GM19463 (cell line): ENCODE data around the gene STK38.
"Not testable (repeated sequence)": the region's sequence is repeated elsewhere in the genome, so short reads cannot be mapped to it uniquely, and the experiment has no call there.

ENCODE experiments used
- ATAC-seq: cut with Tn5 transposase; IDR thresholded peaks from one replicate; pipeline ENCODE4 v1.9.1; 2021; ENCODE audit warnings: mild to moderate bottlenecking, moderate library complexity; ENCODE audit not compliant: unreplicated experiment

STK38 gene

DNA sequence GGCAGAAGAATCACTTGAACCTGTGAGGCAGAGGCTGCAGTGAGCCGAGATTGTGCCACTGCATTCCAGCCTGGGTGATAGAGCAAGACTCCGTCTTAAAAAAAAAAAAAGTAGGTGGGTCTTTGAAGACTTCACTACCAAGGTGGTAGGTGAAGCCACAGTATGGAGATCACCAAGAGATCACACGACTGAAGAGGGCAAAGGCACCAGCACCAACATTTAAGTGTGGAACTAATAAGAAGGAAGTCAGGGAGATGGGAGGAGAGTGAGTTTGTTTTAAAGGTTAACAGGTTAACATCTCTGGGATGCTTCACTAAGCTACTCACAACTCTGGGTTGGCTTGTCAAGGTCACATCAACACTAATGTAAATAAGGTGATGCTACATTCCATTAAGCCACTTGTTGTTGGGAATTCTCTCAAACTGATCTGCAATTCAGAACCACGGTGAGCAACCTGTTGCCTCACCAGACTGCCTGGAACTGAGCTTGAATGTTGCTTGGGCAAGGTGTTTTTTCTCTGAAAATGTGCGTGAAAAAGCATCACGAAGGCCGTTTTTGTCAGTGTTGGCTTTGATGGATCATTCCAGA, 55.8 kb downstream of the STK38 start:
- no peak for ATAC-seq

GRCh38 chr6:36489426-36489825, 57.9 kb downstream of the STK38 start:
- no peak for ATAC-seq

GRCh38 chr6:36488221-36488620, 59.1 kb downstream of the STK38 start:
- no peak for ATAC-seq

- no peak for ATAC-seq
These were observed 59.6 kb downstream of the STK38 start for GRCh38 chr6:36487698-36488097.

DNA sequence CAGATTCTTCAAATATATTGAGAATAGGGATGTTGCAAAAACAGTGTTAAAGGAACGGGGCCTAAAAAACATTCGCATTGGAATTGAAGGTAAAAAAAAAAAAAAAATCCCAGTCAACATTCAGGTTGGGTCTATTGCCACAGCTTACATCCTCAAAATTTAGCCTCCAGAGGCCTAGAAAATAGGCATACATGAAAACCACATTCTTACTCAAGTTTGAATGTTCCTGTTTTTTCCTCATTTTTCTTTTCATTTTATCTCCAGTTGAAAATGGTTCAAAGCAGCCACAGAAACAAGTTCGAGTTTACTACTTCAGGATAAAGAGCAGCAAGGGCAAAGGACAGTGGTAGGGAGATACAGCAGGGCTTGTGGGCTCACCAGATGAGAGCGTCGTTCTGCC, 62.5 kb downstream of the STK38 start:
- ATAC-seq, result no peak

GRCh38 chr6:36483326-36483725, 64.0 kb downstream of the STK38 start:
- not testable (repeated sequence) for ATAC-seq

DNA sequence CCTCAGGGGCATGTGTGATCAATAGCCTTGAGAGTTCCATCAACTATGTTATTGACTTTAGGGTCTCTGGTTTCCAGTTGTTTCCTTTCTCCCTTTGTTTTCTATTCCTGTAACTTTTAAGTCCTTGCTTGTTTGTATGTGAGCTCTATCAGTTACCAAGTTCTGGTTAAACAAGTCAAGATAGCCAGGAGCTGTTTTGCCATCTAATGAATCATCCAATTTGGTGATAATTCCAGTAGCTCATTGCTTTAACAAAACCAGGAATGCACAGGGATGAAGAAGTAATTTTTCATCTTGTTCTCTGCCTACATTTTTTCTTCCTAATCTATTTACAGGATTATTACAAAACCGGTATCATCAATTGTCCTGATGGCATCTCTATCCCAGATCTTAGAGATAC, 68.0 kb downstream of the STK38 start:
- ATAC-seq, result no peak

DNA sequence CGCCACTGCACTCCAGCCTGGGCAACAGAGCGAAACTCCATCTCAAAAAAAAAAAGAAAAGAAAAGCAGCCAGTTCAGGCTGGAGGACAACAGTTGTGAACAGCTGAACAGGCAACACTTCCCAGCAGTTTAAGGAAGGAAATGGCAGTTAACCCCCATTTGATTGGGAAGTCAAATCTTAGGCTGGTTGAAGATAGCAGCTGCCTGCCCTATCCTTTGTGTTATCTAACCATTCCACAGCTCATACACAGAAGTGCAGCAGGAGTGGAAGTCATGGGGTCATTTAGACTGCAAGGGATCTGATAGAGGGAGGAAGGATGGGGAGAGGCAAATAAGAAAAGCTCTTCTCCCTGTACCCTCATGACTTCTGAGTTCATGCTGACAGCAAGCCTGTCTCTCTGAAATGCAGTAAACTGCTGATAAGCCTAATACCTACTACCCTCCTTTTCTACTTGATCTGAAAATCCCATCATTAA, 69.2 kb downstream of the STK38 start:
- no peak for ATAC-seq

DNA sequence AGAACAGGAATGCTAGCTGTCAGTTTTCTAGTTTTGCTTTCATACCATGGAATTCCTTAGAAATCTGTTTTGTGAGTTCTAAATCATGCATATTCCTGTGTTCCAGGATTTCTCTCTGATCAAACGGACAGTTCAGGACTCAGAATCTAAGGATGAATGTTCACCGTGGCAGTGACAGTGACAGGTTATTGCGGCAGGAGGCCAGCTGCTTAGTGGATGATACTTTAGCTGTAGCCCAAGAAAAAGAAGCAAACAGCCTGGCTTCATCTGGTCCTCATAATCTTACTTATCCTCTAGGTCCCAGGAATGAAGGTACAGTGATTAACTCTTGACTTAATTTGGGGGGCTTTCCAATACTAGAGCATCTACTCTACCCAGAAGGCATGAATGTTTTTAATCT, 77.3 kb downstream of the STK38 start:
- no peak for ATAC-seq

DNA sequence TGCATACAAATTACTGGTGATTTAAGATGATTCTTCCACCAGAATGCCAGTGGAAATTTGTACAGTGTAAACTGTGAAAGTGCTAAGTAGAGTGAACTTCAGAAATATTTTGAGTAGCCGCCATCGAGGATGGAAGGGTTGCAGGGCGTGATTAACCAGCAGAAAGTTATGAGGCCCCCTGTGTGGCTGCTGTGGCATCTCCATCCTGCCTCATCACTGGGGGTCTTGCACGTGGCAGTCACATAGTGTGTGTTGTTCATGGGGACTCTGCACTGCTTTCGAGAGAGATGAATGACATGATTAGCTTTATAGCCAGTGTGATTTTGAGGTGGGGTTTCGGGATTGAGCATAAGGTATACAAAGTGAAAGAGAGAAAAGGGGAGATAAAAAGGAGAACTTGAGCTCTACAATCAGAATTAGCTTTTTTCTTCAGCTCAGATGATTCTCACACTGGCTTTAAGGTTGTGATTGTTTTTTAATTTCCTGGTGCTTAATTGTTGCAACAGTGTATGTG, 78.1 kb downstream of the STK38 start:
- no peak for ATAC-seq

- no peak for ATAC-seq
These were observed 79.7 kb downstream of the STK38 start for GRCh38 chr6:36467625-36468024.

DNA sequence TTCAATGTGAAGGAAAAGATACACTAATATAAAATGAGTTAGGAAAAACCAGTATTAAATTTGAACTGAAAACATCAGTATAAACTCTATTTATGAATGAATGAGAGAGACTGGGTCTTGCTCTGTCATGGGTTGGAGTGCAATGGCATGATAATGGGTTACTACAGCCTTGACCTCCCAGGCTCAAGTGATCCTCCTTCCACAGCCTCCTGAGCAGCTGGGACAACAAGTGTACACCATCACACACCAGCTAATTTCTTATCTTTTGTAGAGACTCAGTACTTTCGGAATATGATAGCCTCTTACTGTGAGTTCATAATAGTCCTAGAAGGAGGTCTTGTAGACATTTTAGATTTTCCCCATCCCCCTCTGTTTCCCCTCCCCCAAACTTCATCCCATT, 83.0 kb downstream of the STK38 start:
- no peak for ATAC-seq

- no peak for ATAC-seq
These were observed 83.6 kb downstream of the STK38 start for GRCh38 chr6:36463676-36464075.

DNA sequence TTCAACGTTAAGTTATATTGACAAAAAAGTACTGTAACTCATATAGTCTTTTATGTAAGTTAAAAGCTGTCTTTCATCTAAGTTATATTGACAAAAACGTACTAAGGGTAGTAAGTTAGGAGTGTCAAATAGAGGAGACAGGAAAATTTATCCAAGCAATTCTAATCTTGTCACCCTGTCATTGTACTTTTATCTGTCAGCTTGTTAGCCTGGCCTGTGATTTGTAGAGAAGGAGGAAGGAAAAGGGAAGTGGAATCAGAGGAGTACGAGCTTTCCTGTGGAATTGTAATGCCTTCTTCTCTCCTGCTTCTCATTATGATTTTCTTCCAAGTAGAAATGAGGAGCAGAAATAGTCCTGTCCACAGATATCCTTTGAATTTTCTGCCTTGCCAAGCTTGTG, 85.6 kb downstream of the STK38 start:
- ATAC-seq, result no peak

DNA sequence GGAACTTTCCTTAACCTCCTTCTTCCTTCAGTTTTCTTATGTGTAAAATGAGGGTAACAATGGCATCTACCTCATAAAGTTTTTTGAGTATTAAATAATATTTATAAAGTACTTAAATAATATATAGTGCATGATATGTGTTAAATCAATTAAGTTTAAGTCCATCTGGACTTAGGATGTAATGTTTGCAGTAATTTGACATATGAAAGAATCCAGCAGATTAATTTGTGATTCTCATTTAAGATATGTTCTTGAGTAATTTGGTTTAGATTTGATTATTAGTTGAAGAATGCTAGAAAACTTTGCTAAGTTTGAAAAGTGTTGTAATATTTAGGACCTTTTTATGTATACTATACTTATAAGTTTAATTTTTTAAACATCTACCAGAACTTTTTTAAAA, 86.4 kb downstream of the STK38 start:
- ATAC-seq, result no peak

DNA sequence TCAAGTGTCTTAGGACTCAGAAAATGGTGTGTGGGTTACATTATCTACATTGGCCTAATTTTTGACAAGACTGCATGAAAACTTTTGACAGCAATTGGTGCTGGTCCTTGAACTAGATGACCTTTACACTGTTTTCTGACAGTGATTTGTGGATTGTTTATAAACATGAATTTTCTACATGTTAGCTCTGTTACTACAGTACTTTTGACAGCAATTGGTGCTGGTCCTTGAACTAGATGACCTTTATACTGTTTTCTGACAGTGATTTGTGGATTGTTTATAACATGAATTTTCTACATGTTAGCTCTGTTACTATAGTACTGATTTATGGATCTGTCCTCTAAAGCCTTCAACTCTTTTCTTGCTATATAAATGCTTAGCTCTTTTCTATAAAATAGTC, 87.8 kb downstream of the STK38 start:
- no peak for ATAC-seq

GRCh38 chr6:36455486-36456027, 91.7 kb downstream of the STK38 start:
- no peak for ATAC-seq

DNA sequence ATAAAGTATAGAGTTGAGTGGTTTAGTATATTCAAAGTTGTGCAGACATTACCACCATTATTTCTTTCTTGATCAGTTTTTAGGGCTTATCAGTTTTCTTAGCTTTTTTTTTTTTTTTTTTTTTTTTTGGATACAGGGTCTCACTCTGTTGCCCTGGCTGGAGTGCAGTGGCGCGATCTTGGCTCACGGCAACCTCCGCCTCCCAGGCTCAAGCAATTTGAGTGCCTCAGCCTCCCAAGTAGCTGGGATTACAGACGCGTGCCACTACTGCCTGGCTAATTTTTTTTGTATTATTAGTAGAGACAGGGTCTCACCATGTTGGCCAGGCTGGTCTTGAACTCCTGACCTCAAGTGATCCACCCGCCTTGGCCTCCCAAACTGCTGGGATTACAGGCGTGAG, 94.4 kb downstream of the STK38 start:
- ATAC-seq, result not testable (repeated sequence)

DNA sequence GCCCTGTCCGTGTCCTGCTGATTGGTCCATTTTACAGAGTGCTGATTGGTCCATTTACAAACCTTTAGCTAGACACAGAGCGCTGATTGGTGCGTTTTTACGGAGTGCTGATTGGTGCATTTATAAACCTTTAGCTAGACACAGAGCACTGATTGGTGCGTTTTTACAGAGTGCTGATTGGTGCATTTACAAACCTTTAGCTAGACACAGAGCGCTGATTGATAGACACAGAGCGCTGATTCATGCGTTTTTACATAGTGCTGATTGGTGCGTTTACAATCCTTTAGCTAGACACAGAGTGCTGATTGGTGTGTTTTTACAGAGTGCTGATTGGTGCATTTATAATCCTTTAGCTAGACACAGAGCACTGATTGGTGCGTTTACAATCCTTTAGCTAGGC, 98.1 kb downstream of the STK38 start:
- ATAC-seq, result not testable (repeated sequence)

DNA sequence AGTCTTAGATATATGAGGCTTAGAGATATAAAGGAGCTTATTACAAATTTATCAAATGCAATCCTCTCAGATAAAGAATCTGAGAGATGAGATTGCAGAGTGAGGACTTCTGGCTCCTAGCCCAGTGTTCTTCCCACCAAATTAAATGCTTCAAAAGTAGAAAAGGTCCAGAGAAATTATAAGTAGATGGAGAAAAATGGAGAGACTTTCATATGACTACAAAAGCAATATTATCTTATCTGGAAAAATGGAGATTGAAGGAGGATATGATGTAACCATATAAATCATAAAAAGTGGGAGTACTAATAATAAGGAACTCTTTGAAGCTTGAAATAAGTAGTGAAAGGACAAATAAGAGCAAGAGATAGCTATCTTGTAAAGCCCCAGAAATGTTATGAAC, 101.7 kb downstream of the STK38 start:
- no peak for ATAC-seq

DNA sequence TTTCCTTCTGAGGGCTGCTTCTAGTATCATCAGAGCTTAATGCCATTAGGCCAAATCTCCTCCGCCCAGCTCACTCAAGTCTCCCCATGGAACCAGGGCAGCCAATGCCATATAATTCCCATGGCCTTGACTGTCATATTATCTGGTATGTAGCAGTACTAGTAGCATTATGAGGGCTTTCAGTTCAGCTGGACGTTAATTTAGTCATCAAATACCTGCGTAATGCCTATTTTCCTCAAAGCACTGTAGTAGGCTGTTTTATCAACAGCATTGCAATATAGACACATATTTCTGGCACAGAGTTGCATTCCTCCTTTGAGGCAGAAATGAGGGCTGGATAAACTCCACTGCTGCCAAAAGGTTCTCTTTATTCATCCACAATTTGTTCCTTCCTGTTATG, 102.8 kb downstream of the STK38 start:
- no peak for ATAC-seq
